GM23338 (cell line): ENCODE results near the gene GIMAP2. TPM values are rescaled to one million over a fixed set of nuclear protein-coding genes. Genes with fewer than 3 reads are reported as not detected.

Experiments used
- CREB1 ChIP-seq: fragments of 250-450 bp; sonication (Bioruptor Pico); IDR thresholded peaks from 2 replicates; pipeline ENCODE4 v1.5.0; 2020; ENCODE audit warnings: low read depth, mild to moderate bottlenecking, moderate library complexity
- EZH2 ChIP-seq: fragments of 200-600 bp; sonication (generic); IDR thresholded peaks from one replicate; pipeline ENCODE4 v1.8.0; 2017; ENCODE audit warnings: antibody characterized with exemption, mild to moderate bottlenecking, low read depth; ENCODE audit not compliant: unreplicated experiment
- EZH2phosphoT487 ChIP-seq: fragments of 200-600 bp; sonication (generic); IDR thresholded peaks from one replicate; pipeline ENCODE4 v1.8.1; 2018; ENCODE audit warnings: antibody characterized with exemption; ENCODE audit not compliant: unreplicated experiment
- JUNB ChIP-seq: IDR thresholded peaks from one replicate; pipeline ENCODE4 v1.6.1; 2016; ENCODE audit warnings: antibody characterized with exemption; ENCODE audit not compliant: unreplicated experiment
- NANOG ChIP-seq: IDR thresholded peaks from 2 replicates; pipeline ENCODE4 v1.6.1; 2016; ENCODE audit warnings: antibody characterized with exemption, borderline replicate concordance
- POLR2AphosphoS5 ChIP-seq: IDR thresholded peaks from 2 replicates; pipeline ENCODE4 v1.6.1; 2016; ENCODE audit warnings: antibody characterized with exemption, low read depth
- ZNF114 ChIP-seq: fragments of 250-450 bp; sonication (Bioruptor Pico); IDR thresholded peaks from 2 replicates; pipeline ENCODE4 v1.5.0; 2020; ENCODE audit warnings: mild to moderate bottlenecking, moderate library complexity
- ZNF462 ChIP-seq: fragments of 250-450 bp; sonication (Bioruptor Pico); IDR thresholded peaks from 2 replicates; pipeline ENCODE4 v1.5.0; 2020; ENCODE audit warnings: mild to moderate bottlenecking, moderate library complexity
- polyA plus RNA-seq: library from polyadenylated mRNA; unstranded; fragments of >200 nt; fragmentation: Nextera tagmentation; extraction: Ambion mirVana; gene quantifications from 2 replicates; pipeline ENCODE4 v1.2.1, GENCODE V29; 2016
- total RNA-seq: library from RNA; depleted of rRNA; stranded (reverse); fragments of >200 nt; shearing (Covaris generic); gene quantifications from 2 replicates; pipeline ENCODE4 v1.2.3, GENCODE V29; 2014
- TF ChIP-seq, protein P1 (sequence below), 2 experiments: fragments of 200-600 bp in 1 of 2; sonication (generic) in 1 of 2; conservative IDR thresholded peaks; 2 replicates each; pipeline versions ENCODE4 v1.5.1 to v1.6.1; 2016 to 2017; ENCODE audit warnings: antibody characterized with exemption in 2 of 2, low read depth in 2 of 2, mild to moderate bottlenecking in 2 of 2, moderate library complexity in 1 of 2
- TF ChIP-seq, protein P2 (sequence below): IDR thresholded peaks from 2 replicates; pipeline ENCODE4 v1.6.1; 2016; ENCODE audit warnings: antibody characterized with exemption

The GIMAP2 gene
- total and polyA plus RNA-seq, 2 experiments from 2014 or later = not detected

DNA sequence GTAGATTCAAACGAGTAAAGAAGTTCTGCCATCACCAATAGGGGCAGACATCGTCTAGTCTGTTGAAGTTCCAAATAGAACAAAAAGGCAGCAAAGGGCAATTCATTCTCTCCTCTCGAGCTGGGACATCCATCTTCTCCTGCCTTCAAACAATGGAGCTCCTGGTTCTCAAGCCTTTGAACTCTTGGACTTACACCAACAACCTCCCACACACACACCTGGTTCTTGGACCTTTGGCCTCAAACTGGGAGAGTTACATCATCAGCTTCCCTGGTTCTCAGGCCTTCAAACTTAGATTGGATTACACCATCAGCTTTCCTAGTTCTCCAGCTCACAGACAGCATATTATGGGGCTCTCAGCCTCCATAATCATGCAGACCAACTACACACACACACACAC lies 41.9 kb downstream of the GIMAP2 start (continued):
- no peak for TF ChIP-seq ZNF462 (CRISPR knock-in tag)
- TF ChIP-seq CREB1 (CRISPR knock-in tag) = no peak
- TF ChIP-seq ZNF114 (CRISPR knock-in tag) = no peak
- TF ChIP-seq EZH2phosphoT487 = no peak
- TF ChIP-seq, protein P1, sequence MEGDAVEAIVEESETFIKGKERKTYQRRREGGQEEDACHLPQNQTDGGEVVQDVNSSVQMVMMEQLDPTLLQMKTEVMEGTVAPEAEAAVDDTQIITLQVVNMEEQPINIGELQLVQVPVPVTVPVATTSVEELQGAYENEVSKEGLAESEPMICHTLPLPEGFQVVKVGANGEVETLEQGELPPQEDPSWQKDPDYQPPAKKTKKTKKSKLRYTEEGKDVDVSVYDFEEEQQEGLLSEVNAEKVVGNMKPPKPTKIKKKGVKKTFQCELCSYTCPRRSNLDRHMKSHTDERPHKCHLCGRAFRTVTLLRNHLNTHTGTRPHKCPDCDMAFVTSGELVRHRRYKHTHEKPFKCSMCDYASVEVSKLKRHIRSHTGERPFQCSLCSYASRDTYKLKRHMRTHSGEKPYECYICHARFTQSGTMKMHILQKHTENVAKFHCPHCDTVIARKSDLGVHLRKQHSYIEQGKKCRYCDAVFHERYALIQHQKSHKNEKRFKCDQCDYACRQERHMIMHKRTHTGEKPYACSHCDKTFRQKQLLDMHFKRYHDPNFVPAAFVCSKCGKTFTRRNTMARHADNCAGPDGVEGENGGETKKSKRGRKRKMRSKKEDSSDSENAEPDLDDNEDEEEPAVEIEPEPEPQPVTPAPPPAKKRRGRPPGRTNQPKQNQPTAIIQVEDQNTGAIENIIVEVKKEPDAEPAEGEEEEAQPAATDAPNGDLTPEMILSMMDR (conservative IDR thresholded peaks at IDR 0.05; ENCODE audit: low read depth in 2 of 2) = no peak
- TF ChIP-seq NANOG = no peak
- TF ChIP-seq, protein P2, sequence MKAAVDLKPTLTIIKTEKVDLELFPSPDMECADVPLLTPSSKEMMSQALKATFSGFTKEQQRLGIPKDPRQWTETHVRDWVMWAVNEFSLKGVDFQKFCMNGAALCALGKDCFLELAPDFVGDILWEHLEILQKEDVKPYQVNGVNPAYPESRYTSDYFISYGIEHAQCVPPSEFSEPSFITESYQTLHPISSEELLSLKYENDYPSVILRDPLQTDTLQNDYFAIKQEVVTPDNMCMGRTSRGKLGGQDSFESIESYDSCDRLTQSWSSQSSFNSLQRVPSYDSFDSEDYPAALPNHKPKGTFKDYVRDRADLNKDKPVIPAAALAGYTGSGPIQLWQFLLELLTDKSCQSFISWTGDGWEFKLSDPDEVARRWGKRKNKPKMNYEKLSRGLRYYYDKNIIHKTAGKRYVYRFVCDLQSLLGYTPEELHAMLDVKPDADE = no peak
- no peak for TF ChIP-seq EZH2
- TF ChIP-seq JUNB = no peak
- no peak for TF ChIP-seq POLR2AphosphoS5
